ENCODE data around the gene CFDP1.

The CFDP1 gene

GRCh38 chr16:75250089-75250808 is 183.1 kb downstream of the CFDP1 start:
- no peak for DNase-seq (ENCODE audit: low spot score)

GRCh38 chr16:75249441-75249840 is 183.9 kb downstream of the CFDP1 start:
- DNase-seq (ENCODE audit: low spot score), result no peak

GRCh38 chr16:75248536-75249380 is 184.5 kb downstream of the CFDP1 start:
- DNase-seq (ENCODE audit: low spot score), result no peak

- no peak for DNase-seq (ENCODE audit: low spot score)
These were observed 185.2 kb downstream of the CFDP1 start for GRCh38 chr16:75248142-75248535.

- DNase-seq (ENCODE audit: low spot score), result no peak
These were observed 186.1 kb downstream of the CFDP1 start for GRCh38 chr16:75247249-75247648.

- DNase-seq (ENCODE audit: low spot score), result no peak
These were observed 186.6 kb downstream of the CFDP1 start for GRCh38 chr16:75246504-75247205.

GRCh38 chr16:75244844-75245758 is 188.2 kb downstream of the CFDP1 start:
- no peak for DNase-seq (ENCODE audit: low spot score)

GRCh38 chr16:75244225-75244809 is 189.0 kb downstream of the CFDP1 start:
- no peak for DNase-seq (ENCODE audit: low spot score)
